Stimulated activated effector memory CD8-positive, alpha-beta T cell treated with anti-CD3 and anti-CD28 coated beads, Interleukin-12 subunit alpha, Interleukin-12 subunit beta, amount 100 ng/mL, for 72 hours (primary cell): Measurements from ENCODE around the gene CEP170B.
"Not testable (repeated sequence)": the region's sequence is repeated elsewhere in the genome, so short reads cannot be mapped to it uniquely, and the experiment has no call there.

Experiments used
- ATAC-seq: fragments of 150-1000 bp; cut with Tn5 transposase; 2 replicates; pipeline ENCODE4 v1.10.0; 2021
- DNase-seq, 2 donors: peaks; one replicate each; pipeline ENCODE4 v3.0.0; 2021 to 2022; ENCODE audit warnings: low spot score in 2 of 2
- H3K27ac Mint-ChIP-seq: one replicate; pipeline ENCODE4 v1.8.0; 2022; ENCODE audit warnings: mild to moderate bottlenecking, mixed read lengths
- H3K36me3 Mint-ChIP-seq: one replicate; pipeline ENCODE4 v1.8.0; 2022; ENCODE audit warnings: mild to moderate bottlenecking, mixed read lengths
- H3K4me1 Mint-ChIP-seq: one replicate; pipeline ENCODE4 v1.8.0; 2022; ENCODE audit warnings: mixed read lengths
- H3K4me3 Mint-ChIP-seq: one replicate; pipeline ENCODE4 v1.8.0; 2022; ENCODE audit warnings: mild to moderate bottlenecking, mixed read lengths
- H3K9me3 Mint-ChIP-seq: one replicate; pipeline ENCODE4 v1.8.0; 2022; ENCODE audit warnings: mixed read lengths

CEP170B gene

DNA sequence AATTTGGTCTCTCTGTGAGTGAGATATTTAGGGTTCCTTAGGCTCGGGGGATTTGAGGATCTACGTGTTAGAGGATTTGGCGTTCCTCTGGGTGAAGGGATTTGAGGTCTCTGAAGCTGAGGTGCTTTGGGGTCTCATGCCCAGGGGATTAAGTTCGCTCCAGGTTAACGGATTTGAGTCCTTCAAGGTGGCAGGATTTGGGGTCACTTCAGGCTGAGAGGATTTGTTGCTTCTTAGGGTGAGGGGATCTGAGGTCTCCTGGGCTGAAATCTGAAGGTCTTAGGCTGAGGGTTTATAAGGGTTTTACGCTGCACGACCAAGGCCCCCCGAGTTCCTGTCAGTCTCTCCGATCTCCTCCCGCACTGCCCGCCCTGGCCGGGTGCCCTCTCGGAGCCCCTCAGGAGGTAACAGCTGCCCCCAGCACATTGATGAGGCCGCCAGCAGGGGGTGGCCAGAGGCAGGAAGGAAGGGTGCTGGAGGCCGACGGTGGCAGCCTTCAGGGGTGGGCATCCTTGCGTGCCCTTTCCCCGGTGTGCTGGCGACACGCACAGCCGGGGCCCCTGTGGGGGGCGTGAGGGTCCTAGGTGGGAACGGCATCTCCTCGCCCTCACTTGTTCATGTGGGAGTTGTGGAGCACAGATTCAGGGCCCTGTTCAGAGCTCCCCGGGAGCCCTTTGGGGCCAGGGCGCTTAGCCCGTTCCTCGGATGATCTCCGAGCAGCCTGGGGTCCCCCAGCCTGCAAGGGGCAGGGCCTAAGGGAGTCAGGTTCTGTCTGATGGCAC, 14.3 kb downstream of the CEP170B start:
- no peak overlapping the region for H3K4me3 Mint-ChIP-seq
- DNase-seq: no peak
- ATAC-seq: no peak
- H3K27ac Mint-ChIP-seq: no peak overlapping the region
- no peaks in the 10 kb centered on the region for H3K4me1 Mint-ChIP-seq
- no peaks in the 10 kb centered on the region for H3K9me3 Mint-ChIP-seq
- no peaks in the 10 kb centered on the region for H3K36me3 Mint-ChIP-seq

DNA sequence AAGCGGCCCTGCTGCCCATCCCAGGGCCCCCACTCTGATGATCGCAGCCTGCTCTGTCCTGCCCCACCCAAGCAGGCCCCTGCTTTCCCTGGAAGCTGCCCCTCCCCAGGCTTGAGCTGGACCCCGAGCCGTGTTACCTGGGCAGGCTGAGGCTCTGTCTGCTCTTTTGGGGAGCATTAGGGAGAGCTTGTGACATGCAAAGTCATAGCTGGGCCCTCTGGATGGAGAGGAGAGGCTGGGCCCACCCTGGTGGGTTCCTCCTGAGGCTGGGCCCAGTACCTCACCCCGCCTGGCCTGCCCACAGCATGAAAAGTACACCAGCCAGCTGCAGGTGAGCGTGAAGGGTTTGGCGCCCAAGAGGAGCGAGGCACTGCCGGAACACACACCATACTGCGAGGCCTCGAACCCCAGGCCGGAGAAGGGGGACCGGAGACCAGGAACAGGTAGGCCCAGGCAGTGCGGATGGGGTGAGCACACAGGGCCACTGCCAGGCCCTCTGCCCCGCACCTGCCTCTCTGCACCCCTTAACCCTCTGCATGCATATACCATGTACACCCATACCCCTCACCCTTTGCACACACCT, 15.0 kb downstream of the CEP170B start:
- no peak for DNase-seq
- no peaks in the 10 kb centered on the region for H3K4me1 Mint-ChIP-seq
- no peak for ATAC-seq

DNA sequence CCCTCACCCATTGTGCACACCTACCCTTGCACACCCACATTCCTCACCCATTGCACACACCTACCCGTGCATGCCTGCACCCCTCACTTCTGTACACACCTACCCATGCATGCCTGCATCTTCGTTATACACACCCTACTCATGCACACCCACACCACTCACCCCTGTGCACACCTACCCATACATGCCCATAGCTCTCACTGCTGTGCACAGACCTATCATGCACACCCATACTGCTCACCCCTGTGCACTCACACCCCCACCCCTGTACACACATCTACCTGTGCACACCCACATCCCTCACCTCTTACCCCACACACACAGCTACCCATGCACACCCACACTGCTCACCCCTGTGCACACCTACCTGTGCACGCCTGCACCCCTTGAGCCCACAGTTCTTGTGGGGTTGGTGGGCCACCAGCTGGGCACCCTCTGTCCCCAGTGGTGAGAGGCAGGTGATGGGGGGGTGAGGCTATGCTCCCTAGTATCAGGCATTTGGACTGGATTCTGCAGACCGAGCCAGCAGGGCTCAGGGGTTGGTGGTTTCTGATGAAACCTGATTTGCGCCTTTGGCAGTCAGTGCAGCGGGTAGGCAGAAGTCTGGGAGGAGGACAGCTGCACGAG, 15.6 kb downstream of the CEP170B start:
- Mint-ChIP-seq H3K36me3 (no peaks in the 10 kb centered on the region), H3K4me1 (no peaks in the 10 kb centered on the region), H3K9me3 (no peaks in the 10 kb centered on the region), H3K4me3 (no peak overlapping the region), H3K27ac (no peak overlapping the region)
- ATAC-seq (no peak), DNase-seq (no peak)

More for the DNA sequence above, 15.0 kb downstream of the CEP170B start:
- no peaks in the 10 kb centered on the region for H3K36me3 Mint-ChIP-seq
- no peaks in the 10 kb centered on the region for H3K9me3 Mint-ChIP-seq
- no peak overlapping the region for H3K4me3 Mint-ChIP-seq
- no peak overlapping the region for H3K27ac Mint-ChIP-seq

DNA sequence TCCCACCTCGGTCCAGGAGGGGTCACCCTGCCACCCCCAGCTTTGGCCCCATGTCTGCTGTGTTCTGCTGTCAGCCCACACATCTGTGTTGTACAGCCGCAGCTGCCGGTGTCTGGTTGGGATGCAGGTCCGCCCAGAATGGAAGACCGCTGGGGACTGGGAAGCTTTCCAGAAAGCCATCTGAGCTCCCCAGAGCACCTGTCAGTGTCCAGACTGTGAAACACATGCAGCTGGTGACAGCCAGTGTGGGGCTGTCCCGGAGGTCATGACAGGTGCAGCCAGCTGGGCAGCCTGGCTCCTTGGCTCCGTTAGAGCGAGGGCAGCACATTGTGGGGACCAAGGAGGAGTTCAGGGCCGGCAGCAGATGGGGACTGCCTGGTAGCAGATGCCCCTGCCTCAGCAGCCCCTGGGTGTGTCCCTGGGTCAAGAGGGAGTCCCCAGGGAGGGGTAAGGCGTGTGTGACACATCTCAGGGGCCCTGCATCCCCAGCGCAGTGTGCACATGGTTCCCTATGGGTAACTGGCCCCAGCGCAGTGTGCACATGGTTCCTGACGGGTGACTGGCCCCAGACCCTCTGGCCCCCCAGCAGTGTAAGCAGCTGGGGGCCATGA, 16.4 kb downstream of the CEP170B start:
- no peaks in the 10 kb centered on the region for H3K4me1 Mint-ChIP-seq
- DNase-seq (no peak), ATAC-seq (no peak)
- H3K4me3 Mint-ChIP-seq: no peak overlapping the region
- H3K36me3 Mint-ChIP-seq: no peaks in the 10 kb centered on the region
- no peaks in the 10 kb centered on the region for H3K9me3 Mint-ChIP-seq
- H3K27ac Mint-ChIP-seq: no peak overlapping the region

DNA sequence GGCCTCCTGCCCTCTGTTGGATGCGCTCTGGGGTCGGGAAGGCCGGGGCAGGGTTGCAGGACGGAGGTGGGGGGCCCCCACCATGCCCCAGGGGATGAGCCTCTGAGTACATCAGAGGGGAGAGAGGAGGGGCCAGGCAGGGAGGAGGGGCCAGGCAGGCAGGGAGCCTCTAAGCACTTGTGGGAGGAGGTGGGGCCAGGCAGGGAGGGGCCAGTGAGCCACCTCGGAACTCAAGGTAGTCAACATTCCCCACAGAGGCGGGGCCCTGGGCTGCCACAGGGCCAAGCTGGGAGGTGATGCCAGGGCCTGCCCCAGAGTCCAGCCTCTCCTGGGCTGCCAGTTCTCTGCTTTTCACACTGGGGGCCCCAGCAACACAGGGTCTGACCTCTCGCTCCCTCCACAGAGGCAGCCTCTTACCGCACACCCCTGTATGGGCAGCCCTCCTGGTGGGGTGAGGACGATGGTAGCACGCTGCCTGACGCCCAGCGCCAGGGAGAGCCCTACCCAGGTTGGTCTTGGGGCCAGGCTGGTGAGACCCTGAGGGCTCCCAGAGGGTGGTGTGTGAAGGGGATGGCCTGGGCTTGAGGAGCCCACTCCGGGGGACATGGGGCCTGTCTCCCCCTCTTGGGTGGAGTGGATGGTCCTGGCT, 17.4 kb downstream of the CEP170B start:
- DNase-seq (no peak), ATAC-seq (peak; percentile 38)
- Mint-ChIP-seq H3K4me1 (no peaks in the 10 kb centered on the region), H3K27ac (no peak overlapping the region), H3K36me3 (no peaks in the 10 kb centered on the region), H3K9me3 (no peaks in the 10 kb centered on the region), H3K4me3 (no peak overlapping the region)

DNA sequence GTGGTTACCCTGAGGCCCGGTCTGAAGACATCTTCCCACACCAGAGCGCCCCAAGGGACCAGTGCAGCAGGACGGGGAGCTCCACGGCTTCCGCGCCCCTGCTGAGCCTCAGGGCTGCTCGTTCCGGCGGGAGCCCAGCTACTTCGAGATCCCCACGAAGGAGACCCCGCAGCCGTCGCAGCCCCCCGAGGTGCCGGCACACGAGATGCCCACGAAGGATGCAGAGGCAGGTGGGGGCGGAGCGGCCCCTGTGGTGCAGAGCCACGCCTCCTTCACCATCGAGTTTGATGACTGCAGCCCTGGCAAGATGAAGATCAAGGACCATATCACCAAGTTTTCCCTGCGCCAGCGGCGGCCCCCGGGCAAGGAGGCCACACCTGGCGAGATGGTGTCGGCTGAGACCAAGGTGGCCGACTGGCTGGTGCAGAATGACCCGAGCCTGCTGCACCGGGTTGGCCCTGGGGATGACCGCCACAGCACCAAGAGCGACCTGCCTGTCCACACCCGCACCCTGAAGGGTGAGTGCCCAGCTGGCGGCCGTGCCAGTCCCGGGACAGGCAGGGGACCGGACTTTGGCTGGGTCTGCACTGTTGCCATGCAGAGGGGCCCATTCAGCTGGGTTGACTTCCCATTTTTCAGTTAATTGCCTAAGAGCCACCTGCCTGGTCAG, 18.1 kb downstream of the CEP170B start:
- no peak for ATAC-seq
- Mint-ChIP-seq H3K27ac (no peak overlapping the region), H3K9me3 (no peaks in the 10 kb centered on the region), H3K36me3 (no peaks in the 10 kb centered on the region), H3K4me3 (no peak overlapping the region), H3K4me1 (no peaks in the 10 kb centered on the region)
- no peak for DNase-seq

DNA sequence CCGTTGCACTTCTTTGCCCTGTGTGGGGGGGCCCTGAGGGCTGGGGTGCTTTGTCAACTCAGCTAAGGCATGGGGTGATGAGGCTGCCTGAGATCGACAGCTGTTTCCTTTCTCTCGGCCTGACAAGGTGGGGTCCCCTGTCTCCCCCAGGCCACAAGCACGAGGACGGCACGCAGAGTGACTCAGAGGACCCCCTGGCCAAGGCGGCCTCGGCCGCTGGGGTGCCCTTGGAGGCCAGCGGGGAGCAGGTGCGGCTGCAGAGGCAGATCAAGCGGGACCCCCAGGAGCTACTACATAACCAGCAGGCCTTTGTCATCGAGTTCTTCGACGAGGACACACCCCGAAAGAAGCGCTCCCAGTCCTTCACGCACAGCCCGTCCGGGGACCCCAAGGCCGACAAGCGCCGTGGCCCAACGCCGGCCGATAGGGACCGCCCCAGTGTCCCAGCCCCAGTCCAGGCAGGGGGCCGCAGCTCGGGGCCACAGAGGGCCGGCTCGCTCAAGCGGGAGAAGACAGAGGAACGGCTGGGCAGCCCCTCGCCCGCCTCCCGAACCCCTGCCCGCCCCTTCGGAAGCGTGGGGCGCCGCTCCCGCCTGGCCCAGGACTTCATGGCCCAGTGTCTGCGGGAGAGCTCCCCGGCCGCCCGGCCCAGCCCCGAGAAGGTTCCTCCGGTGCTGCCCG, 18.8 kb downstream of the CEP170B start:
- Mint-ChIP-seq H3K4me1 (no peaks in the 10 kb centered on the region), H3K36me3 (no peaks in the 10 kb centered on the region), H3K4me3 (no peak overlapping the region), H3K9me3 (no peaks in the 10 kb centered on the region), H3K27ac (no peak overlapping the region)
- no peak for ATAC-seq
- DNase-seq: no peak

DNA sequence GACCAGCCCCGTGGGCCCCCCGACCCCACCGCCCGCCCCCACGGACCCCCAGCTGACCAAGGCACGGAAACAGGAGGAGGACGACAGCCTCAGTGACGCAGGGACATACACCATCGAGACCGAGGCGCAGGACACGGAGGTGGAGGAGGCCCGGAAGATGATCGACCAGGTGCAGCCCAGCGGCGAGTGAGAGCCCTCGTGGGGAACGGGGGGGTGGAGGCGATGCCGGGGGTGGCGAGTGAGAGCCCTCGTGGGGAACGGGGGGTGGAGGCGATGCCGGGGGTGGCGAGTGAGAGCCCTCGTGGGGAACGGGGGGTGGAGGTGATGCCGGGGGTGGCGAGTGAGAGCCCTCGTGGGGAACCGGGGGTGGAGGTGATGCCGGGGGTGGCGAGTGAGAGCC, 19.3 kb downstream of the CEP170B start:
- DNase-seq, H3K4me3 Mint-ChIP-seq, H3K27ac Mint-ChIP-seq, H3K4me1 Mint-ChIP-seq, H3K36me3 Mint-ChIP-seq, H3K9me3 Mint-ChIP-seq, ATAC-seq: not testable (repeated sequence)

DNA sequence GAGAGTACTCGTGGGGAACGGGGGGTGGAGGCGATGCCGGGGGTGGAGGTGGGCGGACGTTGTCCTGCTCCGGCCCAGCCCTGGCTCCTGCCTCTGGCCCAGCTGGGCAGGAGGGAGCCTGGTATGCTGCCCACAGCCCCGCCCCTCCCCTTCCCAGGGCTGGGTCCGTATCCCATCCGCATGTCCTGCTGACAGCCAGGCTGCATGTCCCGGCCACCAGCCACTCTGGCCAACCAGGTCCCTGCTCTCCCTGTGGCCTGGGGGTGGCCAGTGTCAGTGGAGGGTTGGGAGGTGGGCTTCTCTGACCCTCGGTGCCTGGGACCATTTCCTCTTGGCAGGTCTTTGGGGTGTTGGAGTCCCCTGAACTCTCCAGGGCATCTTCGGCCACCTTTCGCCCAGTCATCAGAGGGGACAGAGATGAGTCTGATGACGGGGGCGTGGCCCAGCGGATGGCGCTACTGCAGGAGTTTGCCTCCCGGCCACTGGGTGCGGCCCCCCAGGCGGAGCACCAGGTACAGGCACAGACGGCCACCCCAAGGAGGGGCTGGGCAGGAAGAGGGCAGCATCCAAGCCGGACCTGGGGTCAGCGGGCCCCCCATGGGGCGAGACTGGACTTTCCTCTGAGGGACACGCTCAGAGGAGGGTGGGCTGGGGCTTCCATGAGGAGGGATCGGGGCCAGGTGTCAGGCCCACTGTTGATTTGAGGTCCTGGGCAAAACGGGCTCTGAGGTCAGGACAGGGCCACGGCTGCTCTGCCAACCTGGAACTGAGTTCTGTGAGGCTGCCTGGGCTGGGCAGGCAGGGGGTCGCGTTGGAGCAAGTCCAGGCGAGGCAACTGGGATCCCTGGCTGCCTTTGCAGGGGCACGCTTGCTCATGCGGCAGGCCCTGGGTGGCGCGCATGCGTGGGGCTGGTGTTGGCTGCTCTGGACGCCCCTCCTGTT, 20.2 kb downstream of the CEP170B start:
- Mint-ChIP-seq H3K9me3 (no peaks in the 10 kb centered on the region), H3K4me1 (no peaks in the 10 kb centered on the region), H3K27ac (no peak overlapping the region), H3K36me3 (no peaks in the 10 kb centered on the region), H3K4me3 (no peak overlapping the region)
- ATAC-seq (no peak), DNase-seq (no peak)

DNA sequence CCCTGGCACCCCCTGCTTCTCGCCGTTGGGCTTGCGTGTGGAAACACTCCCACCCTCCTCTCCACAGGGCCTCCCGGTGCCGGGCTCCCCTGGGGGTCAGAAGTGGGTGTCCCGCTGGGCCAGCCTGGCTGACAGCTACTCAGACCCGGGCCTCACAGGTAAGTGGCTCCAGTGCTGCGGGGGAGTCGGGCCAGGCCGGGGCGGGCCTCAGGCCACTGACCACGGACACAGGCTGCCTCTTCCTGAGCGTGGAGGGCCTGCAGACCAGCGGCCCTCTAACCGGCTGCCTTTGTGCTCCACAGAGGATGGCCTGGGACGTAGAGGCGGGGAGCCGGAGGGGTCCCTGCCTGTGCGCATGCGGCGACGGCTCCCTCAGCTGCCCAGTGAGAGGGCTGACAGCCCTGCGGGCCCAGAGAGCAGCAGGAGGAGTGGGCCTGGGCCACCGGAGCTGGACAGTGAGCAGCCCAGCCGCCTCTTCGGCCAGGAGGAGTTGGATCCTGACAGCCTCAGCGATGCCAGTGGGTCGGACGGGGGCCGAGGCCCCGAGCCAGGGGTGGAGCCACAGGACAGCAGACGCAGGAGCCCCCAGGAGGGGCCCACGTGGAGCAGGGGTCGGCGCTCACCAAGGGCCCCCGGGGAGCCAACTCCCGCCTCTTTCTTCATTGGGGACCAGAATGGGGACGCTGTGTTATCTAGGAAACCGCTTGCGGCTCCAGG, 21.1 kb downstream of the CEP170B start:
- Mint-ChIP-seq H3K4me3 (no peak overlapping the region), H3K4me1 (no peaks in the 10 kb centered on the region), H3K27ac (no peak overlapping the region), H3K36me3 (no peaks in the 10 kb centered on the region), H3K9me3 (no peaks in the 10 kb centered on the region)
- DNase-seq (no peak), ATAC-seq (no peak)

DNA sequence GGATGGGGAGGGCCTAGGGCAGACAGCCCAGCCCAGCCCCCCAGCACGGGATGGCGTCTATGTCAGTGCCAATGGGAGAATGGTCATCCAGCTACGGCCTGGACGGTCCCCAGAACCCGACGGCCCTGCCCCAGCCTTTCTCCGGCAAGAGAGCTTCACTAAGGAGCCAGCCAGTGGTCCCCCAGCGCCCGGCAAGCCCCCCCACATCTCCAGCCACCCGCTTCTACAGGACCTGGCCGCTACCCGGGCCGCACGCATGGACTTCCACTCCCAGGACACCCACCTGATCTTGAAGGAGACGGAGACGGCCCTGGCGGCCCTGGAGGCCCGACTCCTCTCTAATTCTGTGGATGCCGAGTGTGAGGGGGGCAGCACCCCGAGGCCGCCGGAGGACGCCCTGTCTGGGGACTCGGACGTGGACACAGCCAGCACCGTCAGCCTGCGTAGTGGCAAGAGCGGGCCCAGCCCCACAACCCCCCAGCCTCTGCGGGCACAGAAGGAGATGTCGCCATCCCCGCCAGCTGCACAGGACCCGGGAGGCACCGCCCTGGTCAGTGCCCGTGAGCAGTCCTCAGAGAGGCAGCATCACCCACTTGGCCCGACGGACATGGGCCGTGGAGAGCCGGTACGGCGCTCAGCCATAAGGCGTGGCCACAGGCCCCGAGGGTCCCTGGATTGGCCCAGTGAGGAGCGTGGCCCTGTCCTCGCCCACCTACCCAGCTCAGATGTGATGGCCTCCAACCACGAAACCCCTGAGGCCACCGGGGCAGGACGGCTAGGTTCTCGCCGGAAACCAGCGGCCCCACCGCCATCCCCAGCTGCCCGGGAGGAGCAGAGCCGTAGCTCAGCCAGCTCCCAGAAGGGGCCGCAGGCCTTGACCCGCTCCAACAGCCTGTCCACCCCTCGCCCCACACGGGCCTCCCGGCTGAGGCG, 21.9 kb downstream of the CEP170B start:
- DNase-seq: no peak
- Mint-ChIP-seq H3K27ac (no peak overlapping the region), H3K4me1 (no peaks in the 10 kb centered on the region), H3K4me3 (no peak overlapping the region), H3K9me3 (no peaks in the 10 kb centered on the region), H3K36me3 (no peaks in the 10 kb centered on the region)
- no peak for ATAC-seq

DNA sequence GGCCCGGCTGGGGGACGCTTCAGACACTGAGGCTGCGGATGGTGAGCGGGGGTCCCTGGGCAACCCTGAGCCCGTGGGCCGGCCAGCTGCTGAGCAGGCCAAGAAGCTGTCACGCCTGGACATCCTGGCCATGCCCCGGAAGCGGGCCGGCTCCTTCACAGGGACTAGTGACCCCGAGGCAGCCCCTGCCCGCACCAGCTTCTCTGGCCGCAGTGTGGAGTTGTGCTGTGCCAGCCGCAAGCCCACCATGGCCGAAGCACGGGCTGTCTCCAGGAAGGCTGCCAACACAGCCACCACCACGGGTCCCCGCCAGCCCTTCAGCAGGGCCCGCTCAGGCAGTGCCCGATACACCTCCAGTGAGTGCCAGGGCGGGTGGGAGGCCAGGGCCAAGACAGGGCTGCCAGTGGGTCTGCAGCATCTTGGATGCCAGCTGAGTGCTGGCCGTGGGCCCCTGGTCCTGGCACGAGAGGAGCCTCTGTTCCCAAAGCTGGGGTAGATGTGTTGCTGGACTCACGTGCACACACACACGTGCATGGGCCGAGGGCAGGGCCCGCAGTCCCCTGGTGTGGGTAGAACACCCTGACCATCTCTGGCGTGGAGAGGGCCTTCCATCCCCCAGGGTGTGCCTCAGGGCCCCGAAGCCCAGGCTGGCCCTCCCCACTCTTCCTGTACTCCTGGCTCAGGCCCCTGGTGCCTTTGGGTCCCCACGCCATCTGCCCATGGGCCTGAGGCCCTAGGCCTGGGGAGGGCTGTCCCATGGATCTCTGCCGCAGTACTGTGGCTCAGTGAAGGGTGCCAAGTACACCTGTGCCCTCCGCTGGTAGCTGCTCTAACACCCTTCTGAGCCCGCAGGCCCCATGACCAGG, 22.8 kb downstream of the CEP170B start:
- H3K4me1 Mint-ChIP-seq: no peaks in the 10 kb centered on the region
- no peaks in the 10 kb centered on the region for H3K36me3 Mint-ChIP-seq
- H3K27ac Mint-ChIP-seq: no peak overlapping the region
- no peak overlapping the region for H3K4me3 Mint-ChIP-seq
- no peaks in the 10 kb centered on the region for H3K9me3 Mint-ChIP-seq
- DNase-seq: no peak
- ATAC-seq: no peak
